Nephron (organoid): ENCODE measurements around the gene SYNDIG1.
A peak's percentile ranks its signal among the peaks of the same experiment; 100 is the strongest.

Experiments
- H3K27ac Mint-ChIP-seq, 3 experiments: 2 replicates each; pipeline ENCODE4 v1.8.0; 2020; ENCODE audit warnings: mixed read lengths in 3 of 3, mild to moderate bottlenecking in 2 of 3, moderate library complexity in 1 of 3
- H3K27me3 Mint-ChIP-seq: 2 replicates; pipeline ENCODE4 v1.8.0; 2021; ENCODE audit warnings: low read depth, mild to moderate bottlenecking, moderate library complexity, mixed read lengths
- H3K36me3 Mint-ChIP-seq: 2 replicates; pipeline ENCODE4 v1.8.0; 2020; ENCODE audit warnings: low read depth, mixed read lengths
- H3K4me1 Mint-ChIP-seq: 2 replicates; pipeline ENCODE4 v1.8.0; 2020; ENCODE audit warnings: mixed read lengths
- H3K4me3 Mint-ChIP-seq, 3 experiments: 2 replicates each; pipeline ENCODE4 v1.8.0; 2020; ENCODE audit warnings: mild to moderate bottlenecking in 3 of 3, mixed read lengths in 3 of 3, moderate library complexity in 2 of 3
- H3K9me3 Mint-ChIP-seq: 2 replicates; pipeline ENCODE4 v1.8.0; 2020; ENCODE audit warnings: mixed read lengths
- TF ChIP-seq, protein P1 (sequence below), 3 experiments: fragments of 200-600 bp; sonication (generic); IDR thresholded peaks; one replicate each; pipeline ENCODE4 v1.5.0; 2021; ENCODE audit warnings: antibody characterized with exemption in 3 of 3; ENCODE audit not compliant: unreplicated experiment in 3 of 3

Gene SYNDIG1

DNA sequence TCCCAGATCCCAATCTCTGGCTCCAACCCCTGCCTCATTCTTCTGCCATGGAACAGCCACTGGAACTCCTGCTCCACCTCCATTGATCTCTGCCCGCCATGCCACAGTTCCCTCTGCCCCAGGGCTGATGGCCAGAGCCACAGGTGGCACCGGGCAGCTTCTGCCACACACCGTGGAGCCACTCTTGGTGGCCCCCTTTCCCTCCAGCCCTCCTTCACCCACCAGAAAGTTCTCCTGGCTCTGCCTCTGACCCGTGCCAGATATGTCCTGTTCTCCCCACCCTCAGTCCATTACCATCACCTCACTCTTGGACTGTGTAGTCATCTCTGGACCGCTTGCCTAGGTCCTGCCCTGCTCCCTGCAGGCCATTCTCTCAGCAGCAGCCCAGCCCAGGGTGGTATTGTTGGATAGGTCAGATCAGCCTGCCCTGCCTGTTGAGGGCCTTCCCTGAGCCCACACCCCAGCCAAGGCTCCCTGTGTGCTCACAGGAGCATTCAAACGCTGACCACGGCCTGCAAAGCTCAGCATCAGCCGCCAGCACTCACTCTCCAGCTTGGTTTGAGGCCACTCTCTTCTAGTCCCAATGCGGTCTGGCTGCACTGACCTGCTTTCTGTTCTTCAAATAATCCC lies 16.8 kb upstream of the SYNDIG1 start:
- peaks cover 46% of the 10 kb centered on the region for H3K27me3 Mint-ChIP-seq
- TF ChIP-seq, protein P1, sequence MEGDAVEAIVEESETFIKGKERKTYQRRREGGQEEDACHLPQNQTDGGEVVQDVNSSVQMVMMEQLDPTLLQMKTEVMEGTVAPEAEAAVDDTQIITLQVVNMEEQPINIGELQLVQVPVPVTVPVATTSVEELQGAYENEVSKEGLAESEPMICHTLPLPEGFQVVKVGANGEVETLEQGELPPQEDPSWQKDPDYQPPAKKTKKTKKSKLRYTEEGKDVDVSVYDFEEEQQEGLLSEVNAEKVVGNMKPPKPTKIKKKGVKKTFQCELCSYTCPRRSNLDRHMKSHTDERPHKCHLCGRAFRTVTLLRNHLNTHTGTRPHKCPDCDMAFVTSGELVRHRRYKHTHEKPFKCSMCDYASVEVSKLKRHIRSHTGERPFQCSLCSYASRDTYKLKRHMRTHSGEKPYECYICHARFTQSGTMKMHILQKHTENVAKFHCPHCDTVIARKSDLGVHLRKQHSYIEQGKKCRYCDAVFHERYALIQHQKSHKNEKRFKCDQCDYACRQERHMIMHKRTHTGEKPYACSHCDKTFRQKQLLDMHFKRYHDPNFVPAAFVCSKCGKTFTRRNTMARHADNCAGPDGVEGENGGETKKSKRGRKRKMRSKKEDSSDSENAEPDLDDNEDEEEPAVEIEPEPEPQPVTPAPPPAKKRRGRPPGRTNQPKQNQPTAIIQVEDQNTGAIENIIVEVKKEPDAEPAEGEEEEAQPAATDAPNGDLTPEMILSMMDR (IDR thresholded peaks at IDR 0.05; ENCODE audit: unreplicated experiment in 3 of 3): no peak
- peaks cover 7% of the 10 kb centered on the region for H3K4me1 Mint-ChIP-seq
- no peak overlapping the region for H3K4me3 Mint-ChIP-seq
- no peaks in the 10 kb centered on the region for H3K36me3 Mint-ChIP-seq
- H3K9me3 Mint-ChIP-seq: no peaks in the 10 kb centered on the region
- H3K27ac Mint-ChIP-seq: no peak overlapping the region

DNA sequence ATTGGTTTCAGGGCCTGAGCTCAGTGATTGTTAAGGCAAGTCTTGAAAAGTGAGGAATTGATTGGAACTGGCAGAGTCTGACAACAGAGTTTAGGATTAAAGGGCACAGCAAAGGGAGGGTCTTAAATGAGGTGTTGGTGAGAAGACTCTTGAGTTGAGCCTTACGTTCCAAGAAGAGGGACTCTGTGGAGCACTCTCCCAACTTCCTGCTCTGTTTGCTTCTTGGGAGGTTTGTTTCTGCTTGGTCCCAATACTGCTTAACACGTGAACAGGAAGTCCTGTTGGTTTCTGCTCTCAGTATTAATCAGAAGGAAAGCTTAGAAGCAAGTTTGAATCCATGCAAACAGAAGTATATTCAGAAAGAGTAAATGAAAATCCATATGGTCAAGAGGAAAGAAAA lies 15.6 kb upstream of the SYNDIG1 start:
- TF ChIP-seq, protein P1 (IDR thresholded peaks at IDR 0.05; ENCODE audit: unreplicated experiment in 3 of 3): no peak
- no peak overlapping the region for H3K27ac Mint-ChIP-seq
- H3K4me3 Mint-ChIP-seq: no peak overlapping the region
- no peaks in the 10 kb centered on the region for H3K9me3 Mint-ChIP-seq
- no peaks in the 10 kb centered on the region for H3K36me3 Mint-ChIP-seq
- H3K27me3 Mint-ChIP-seq: peaks cover 45% of the 10 kb centered on the region
- peaks cover 18% of the 10 kb centered on the region for H3K4me1 Mint-ChIP-seq

DNA sequence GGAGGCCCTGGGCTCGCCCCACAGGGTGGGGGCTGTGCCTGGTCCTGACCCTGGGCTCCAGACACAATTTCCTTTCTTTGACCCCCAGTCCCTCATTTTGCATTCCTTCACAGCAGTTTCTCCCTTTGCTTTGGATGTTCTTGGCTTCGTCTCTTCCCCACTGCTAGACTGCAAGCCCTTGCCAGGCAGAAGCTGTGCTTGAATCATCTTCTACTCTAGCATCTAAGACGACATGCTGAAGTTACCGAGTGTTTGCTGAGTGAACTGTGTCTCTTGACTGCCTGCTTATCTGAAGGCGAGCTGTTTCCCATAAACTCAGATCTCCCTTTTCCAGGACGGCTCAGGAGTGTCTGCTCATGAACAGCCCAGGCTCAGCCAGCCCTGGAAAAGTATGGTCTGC lies 14.3 kb upstream of the SYNDIG1 start:
- Mint-ChIP-seq H3K9me3 (no peaks in the 10 kb centered on the region), H3K4me3 (no peak overlapping the region), H3K27me3 (peaks cover 49% of the 10 kb centered on the region)

DNA sequence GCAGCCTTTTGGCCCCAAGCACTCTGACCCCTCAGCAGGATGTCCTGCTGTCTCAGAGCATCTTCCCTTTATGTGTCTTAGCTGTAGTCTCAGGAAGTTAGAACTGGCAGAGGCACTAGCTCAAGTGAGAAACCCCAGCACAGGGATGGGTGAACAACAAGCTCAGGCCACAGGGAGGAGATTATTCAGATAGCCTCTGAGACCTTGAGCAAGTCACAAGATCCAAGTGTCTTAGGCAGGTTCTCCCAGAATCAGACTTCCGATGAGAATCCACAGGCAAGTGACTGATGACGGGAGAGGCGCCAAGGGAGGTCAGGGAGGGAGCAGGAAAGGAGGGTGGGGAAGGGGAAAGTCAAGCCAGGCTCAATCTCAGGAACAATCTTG lies 13.0 kb upstream of the SYNDIG1 start:
- Mint-ChIP-seq H3K36me3 (no peaks in the 10 kb centered on the region), H3K4me3 (no peak overlapping the region), H3K27ac (peak overlapping the region in 1 of 3 experiments; percentile 17), H3K9me3 (no peaks in the 10 kb centered on the region), H3K27me3 (peaks cover 46% of the 10 kb centered on the region), H3K4me1 (peaks cover 22% of the 10 kb centered on the region)
- TF ChIP-seq, protein P1 (IDR thresholded peaks at IDR 0.05; ENCODE audit: unreplicated experiment in 3 of 3): no peak

More for the DNA sequence above, 14.3 kb upstream of the SYNDIG1 start:
- Mint-ChIP-seq H3K36me3 (no peaks in the 10 kb centered on the region), H3K4me1 (peaks cover 19% of the 10 kb centered on the region), H3K27ac (peak overlapping the region in 1 of 3 experiments; percentile 21)
- TF ChIP-seq, protein P1 (IDR thresholded peaks at IDR 0.05; ENCODE audit: unreplicated experiment in 3 of 3): no peak

DNA sequence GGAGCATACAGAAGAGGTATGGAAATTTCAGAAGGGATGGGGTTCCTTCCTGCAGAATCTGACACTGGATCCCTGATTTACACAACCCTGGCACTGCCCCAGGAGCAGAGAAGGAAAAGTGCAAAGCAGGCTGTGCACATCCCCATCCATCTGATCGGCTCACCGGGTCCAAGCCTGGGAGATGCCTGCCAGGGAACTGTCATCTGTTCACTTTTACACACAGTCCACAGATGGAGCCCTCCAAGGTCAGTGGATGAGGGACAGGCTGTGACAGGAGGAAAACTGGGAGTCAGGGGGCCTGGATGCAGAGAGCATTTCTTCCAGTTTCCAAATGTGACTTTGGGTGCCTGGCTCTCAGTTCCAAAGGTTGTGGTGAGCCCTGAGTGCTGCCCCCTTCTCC lies 11.0 kb upstream of the SYNDIG1 start:
- Mint-ChIP-seq H3K27ac (no peak overlapping the region), H3K4me3 (no peak overlapping the region), H3K27me3 (peaks cover 43% of the 10 kb centered on the region), H3K9me3 (no peaks in the 10 kb centered on the region), H3K4me1 (peaks cover 42% of the 10 kb centered on the region), H3K36me3 (no peaks in the 10 kb centered on the region)
- TF ChIP-seq, protein P1 (IDR thresholded peaks at IDR 0.05; ENCODE audit: unreplicated experiment in 3 of 3): no peak

DNA sequence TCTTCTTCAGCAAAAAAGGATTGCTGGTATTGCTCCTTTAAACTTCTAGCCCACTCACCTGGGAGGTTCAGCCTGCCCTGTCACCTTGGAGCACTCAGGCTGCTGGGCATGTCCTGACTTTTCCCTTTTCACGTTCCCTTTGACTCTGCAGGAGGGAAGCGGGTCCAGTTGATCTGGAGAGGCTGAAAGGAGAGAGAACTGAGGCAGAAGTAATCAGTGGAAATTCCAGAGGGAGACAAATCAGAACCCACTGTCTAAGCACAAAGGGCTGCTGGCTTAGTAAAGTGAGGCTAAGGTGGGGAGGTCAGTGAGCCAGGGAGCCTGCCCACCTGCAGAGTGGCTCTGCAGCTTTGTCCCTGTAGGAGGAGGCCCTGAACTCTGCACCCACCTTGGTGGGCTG lies 9.7 kb upstream of the SYNDIG1 start:
- Mint-ChIP-seq H3K4me3 (no peak overlapping the region), H3K9me3 (no peaks in the 10 kb centered on the region), H3K27me3 (peaks cover 46% of the 10 kb centered on the region)

More for the DNA sequence above, 9.7 kb upstream of the SYNDIG1 start:
- H3K4me1 Mint-ChIP-seq: peaks cover 48% of the 10 kb centered on the region
- TF ChIP-seq, protein P1 (IDR thresholded peaks at IDR 0.05; ENCODE audit: unreplicated experiment in 3 of 3): no peak
- no peak overlapping the region for H3K27ac Mint-ChIP-seq
- H3K36me3 Mint-ChIP-seq: no peaks in the 10 kb centered on the region
